Cardiac fibroblast (primary cell): ENCODE measurements around the gene MED29.

Experiments used
- DNase-seq, 2 donors: peaks; one replicate each; pipeline versions ENCODE4 v3.0.0 to v3.0.0-alpha.2; 2010; ENCODE audit warnings: low read depth in 2 of 2
- H3K4me3 ChIP-seq, 2 donors: replicated peaks in 1 of 2; 1 replicate in 1 of 2; 2 replicates in 1 of 2; pipeline ENCODE4 v1.5.1; 2011; ENCODE audit warnings: low read depth in 2 of 2, low read length in 2 of 2, mild to moderate bottlenecking in 2 of 2, moderate library complexity in 1 of 2
- TF ChIP-seq, protein P1 (sequence below): IDR thresholded peaks from one replicate; pipeline ENCODE4 v1.5.1; 2011; ENCODE audit warnings: low read depth, mild to moderate bottlenecking, low read length, inconsistent platforms

The MED29 gene

GRCh38 chr19:39424934-39425333 lies 33.8 kb downstream of the MED29 start:
- DNase-seq, result no peak
- TF ChIP-seq, protein P1, sequence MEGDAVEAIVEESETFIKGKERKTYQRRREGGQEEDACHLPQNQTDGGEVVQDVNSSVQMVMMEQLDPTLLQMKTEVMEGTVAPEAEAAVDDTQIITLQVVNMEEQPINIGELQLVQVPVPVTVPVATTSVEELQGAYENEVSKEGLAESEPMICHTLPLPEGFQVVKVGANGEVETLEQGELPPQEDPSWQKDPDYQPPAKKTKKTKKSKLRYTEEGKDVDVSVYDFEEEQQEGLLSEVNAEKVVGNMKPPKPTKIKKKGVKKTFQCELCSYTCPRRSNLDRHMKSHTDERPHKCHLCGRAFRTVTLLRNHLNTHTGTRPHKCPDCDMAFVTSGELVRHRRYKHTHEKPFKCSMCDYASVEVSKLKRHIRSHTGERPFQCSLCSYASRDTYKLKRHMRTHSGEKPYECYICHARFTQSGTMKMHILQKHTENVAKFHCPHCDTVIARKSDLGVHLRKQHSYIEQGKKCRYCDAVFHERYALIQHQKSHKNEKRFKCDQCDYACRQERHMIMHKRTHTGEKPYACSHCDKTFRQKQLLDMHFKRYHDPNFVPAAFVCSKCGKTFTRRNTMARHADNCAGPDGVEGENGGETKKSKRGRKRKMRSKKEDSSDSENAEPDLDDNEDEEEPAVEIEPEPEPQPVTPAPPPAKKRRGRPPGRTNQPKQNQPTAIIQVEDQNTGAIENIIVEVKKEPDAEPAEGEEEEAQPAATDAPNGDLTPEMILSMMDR, result no peak
- no peak overlapping the region for H3K4me3 ChIP-seq

GRCh38 chr19:39425744-39426143 lies 34.6 kb downstream of the MED29 start:
- TF ChIP-seq, protein P1, result no peak
- H3K4me3 ChIP-seq, result no peak overlapping the region
- DNase-seq, result no peak

DNA sequence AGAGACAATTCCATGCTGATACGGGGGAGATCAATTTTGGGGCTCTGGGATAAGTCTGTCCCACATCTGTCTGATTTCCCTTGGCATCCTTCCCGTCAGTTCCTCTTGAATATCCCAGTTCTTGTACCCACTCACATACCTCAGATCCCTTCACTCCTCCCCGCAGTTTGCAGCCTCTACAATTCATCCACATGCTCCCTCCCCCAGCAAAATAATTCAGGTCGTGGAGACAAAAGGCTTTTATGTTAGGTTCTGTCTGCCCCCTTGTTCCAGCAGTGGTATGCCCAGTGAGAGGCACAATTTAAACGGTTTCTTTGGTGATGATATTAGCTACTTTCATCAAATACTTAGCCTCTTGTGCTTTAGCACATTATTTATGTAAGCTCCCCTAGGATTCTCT lies 35.0 kb downstream of the MED29 start:
- no peak for DNase-seq
- H3K4me3 ChIP-seq, result no peak overlapping the region
- TF ChIP-seq, protein P1, result no peak

DNA sequence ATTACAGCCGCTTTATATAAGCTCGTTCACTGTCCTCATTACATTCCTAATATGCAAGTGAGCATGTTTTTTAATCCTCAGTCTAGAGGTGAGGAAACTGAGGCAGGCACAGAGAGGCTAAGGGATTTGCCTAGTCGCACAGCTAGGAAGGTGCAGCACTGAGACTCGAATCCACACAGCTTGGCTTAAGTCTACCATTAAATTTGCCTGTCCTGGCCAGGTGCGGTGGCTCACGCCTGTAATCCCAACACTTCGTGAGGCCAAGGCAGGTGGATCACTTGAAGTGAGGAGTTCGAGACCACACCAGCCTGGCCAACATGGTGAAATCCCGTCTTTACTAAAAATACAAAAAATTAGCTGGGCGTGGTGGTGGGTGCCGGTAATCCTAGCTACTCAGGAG lies 36.5 kb downstream of the MED29 start:
- TF ChIP-seq, protein P1, result no peak
- no peak for DNase-seq
- H3K4me3 ChIP-seq, result no peak overlapping the region

GRCh38 chr19:39428283-39429112 lies 37.3 kb downstream of the MED29 start:
- H3K4me3 ChIP-seq, result no peak overlapping the region
- DNase-seq, result peak; percentile 72 to 95
- TF ChIP-seq, protein P1, result no peak

DNA sequence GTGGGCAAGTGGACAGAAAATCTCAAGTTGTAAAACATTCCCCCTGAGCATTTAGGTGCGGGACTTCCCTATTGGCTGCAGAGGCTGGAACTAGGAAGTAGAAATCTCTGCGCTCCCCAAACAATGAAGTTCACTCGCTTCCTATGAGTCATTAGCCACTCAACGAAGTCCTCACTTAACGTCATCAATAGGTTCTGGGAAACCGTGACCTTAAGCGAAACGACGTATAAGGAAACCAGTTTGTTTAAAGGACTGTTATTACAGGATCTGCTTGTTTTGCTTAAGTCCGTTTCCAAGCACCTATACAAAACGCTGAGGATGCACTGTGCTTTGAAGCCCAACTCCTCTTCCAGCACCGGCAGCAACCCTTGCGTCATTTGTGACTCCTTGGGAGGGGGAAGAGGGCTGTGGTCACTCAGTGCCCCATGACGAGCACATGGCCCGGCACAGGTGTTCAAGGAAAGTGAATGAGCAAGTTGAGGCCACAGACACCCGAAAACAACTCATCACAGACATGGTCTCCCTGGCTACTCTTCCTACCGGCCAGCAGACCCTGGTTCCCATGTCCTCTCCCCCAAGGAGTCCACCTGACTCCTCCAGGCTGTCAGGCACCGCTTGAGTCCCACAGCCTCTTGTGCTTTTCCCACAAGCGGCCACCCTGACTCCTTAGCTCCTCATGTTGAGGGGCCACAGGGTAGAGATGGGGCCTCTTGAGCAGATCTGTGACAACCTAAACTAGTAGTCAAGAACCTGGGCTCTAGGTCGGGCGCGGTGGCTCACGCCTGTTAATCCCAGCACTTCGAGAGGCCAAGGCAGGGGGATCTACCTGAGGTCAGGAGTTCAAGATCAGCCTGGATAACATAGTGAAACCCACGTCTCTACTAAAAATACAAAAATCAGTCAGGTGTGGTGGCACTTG lies 39.8 kb downstream of the MED29 start:
- DNase-seq, result peak; percentile 95 to 99
- peak overlapping the region in 1 of 2 donors; percentile 10 for H3K4me3 ChIP-seq
- TF ChIP-seq, protein P1, result no peak
